GM19238 (cell line): Measurements from ENCODE around the gene AP2B1.
"Not testable (repeated sequence)": the region's sequence is repeated elsewhere in the genome, so short reads cannot be mapped to it uniquely, and the experiment has no call there.

ENCODE experiments used
- DNase-seq: peaks from one replicate; pipeline ENCODE4 v3.0.0; 2011; ENCODE audit warnings: low spot score; ENCODE audit not compliant: insufficient read length

Gene AP2B1

DNA sequence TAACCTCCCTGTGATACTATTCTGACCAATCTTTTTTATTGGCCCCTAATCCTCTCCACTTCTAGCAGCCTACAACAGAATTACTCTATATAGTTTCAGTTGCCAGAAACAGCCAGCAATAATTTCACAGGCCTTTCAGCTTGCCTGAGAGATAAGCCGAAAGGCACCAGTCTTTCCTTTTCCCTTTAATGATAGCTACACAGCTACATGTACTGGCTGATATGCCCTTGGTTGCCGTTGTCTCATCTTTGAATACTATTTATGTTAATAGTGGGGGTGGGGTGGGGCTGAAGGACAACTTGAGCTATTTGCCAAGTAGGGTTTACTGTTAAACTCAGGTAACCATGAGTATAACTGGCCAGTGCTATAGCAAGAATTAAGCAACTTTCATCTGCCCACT, 108.5 kb downstream of the AP2B1 start:
- no peak for DNase-seq

DNA sequence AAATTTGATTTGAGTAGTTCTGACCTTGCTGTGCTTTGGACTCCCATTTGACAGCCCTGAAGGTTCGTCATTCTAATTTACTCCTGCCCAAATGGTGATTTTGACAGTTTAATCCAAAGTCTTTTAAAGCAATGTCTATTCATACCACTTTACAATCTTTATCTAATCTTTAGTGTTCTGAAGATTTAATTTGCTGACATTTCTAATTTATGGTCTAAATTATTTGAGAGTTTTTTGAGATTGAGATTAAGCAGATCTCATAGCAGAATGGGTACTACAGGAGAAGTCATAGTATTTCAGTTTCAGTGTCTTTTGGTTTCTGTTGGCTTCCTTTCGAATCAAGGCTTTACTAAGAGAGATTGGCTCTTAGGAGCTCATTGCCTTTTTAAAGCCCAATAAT, 111.7 kb downstream of the AP2B1 start:
- no peak for DNase-seq

DNA sequence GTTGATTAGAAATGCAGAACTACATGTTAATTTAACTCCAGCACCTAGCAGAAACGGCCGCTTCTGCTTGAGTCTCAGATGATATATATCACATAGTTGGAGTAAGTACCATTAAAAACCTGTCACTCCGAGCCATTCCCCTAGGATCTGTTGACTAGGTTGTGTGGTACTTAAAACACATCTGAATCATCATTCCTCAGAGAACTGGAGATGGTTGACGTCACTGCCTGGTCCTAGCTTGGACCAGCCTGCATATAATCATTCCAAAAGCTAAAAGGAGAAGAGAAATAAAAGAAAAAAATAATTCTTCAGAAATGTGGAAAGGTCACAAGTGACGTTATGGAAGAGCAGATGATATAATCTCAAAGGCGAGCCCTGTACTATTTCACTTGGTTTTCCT, 113.0 kb downstream of the AP2B1 start:
- DNase-seq = no peak

DNA sequence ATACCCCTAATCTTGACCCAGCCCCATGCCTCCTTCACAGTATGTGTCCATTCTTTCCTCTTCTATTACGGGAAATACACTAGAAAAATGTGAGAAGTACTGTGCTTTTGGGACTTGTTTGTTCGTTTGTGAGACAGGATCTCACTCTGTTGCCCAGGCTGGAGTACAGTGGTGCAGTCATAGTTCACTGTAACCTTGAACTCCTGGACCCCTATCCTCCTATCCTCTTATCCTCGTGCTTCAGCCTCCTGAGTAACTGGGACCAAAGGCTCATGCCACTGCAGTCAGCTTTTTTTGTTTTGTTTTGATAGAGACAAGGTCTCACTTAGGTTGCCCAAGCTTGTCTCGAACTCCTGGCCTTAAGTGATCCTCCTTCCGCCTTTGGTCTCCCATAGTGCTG, 114.4 kb downstream of the AP2B1 start:
- DNase-seq = no peak

DNA sequence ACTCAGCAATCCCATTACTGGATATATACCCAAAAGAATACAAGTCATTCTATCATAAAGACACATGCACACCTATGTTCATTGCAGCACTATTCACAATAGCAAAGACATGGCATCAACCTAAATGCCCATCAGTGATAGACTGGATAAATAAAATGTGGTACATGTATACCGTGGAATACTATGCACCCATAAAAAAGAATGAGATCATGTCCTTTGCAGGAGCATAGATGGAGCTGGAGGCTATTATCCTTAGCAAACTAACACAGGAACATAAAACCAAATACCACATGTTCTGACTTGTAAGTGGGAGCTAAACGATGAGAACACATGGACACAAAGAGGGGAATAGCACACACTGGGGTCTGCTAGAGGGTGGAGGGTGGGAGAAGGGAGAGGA, 116.2 kb downstream of the AP2B1 start:
- DNase-seq = not testable (repeated sequence)

DNA sequence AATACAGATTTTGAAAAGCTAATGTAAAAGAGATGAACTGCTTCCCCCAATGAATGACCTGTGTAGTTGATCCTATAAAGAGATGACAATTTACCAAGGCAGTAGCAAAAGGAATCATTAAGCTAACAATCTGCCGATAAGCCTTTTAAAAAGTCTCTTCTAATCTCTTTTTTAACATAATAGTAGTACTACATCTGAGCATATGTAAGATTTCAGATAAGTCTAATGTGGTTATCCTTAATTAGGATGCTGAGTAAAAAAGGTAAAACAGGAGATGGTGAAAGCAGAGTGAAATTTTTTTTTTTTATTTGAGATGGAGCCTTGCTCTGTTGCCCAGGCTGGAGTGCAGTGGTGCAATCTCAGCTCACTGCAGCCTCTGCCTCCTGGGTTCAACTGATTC, 118.1 kb downstream of the AP2B1 start:
- no peak for DNase-seq

DNA sequence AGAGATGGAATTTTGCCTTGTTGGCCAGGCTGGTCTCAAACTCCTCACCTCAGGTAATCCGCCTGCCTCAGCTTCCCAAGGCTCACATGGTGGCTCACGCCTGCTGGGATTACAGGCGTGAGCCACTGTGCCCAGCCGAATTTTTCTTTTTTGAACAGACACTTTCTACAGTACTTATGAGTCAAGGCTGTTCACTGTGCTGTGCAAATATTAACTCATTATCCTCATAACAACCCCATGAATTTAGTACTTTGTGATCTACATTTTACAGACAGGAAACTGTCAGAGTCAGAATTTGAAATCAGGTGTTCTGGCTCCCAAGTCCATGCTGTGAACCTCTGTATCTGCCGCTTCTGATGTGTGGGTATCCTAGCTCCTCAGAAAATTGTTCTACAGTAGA, 118.6 kb downstream of the AP2B1 start:
- no peak for DNase-seq

DNA sequence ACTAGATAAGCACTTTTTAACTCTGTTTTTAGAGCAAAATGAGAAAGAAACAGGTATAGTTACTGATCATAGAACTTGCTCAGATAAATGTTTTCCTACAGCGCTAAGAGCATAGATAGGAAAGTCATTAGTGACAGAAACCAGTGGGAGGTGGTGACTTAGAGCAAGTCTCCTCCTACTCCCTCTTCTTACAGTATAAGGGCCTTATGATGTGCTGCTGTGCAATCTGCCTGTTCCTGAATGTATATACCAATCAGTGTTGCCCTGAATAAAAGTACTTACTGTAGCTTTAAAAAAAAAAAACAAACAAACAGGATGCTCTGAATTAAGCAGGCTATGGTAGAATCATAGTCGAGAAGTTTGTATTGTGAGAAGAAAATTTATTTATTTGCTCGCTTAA, 121.0 kb downstream of the AP2B1 start:
- DNase-seq = no peak

DNA sequence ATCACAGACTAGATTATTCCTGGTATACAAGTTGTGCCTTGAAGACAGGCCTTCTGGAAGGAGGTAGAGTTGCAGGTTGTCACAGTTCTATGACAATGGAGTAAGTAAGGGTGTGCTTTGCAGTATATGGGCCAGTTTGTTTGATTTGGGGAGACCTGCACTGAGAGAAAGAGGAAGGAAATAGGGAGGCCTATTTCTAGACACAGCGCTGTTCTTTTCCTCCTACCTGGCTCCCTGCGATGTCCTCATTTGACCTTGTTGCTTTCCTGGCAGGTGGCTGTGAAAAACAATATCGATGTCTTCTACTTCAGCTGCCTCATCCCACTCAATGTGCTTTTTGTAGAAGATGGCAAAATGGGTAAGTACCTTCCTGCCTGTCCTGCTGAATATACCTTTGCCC, 121.8 kb downstream of the AP2B1 start:
- DNase-seq = no peak

DNA sequence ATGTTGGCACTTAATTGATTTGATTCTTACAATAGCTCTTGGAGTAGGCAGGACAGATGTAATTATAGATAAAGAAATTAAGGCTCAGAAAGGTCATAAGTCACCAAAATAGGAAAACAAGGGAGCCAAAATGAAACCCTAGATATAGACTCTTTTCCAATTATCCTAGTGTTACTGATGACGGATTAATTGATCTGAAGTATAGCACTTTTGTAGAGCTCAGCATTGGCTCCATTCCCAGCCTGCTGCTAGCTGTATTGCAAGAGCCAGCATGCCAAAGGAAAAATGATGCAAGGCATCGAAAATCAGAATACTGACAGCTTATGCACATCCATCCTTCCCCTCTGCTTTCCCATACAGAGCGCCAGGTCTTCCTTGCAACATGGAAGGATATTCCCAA, 122.8 kb downstream of the AP2B1 start:
- DNase-seq = no peak

DNA sequence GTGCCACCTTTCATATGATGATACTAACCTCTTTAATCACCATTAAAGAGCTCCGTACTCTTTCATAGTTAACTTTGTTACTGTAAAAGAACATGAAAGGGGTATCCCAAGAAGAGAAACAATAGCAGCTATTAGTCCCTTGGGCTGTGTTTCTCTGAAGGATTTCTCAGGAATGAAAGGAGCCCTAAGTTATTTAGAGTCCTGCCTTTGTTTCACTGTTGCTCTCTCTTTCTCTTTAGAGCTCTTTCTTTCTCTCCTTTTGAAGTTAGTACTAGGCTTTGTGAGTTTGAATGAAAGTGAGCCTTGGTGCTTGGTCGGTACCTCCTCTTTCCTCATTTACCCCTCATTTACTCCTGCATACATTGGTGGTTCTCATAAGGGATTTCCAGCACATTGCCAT, 123.8 kb downstream of the AP2B1 start:
- no peak for DNase-seq

DNA sequence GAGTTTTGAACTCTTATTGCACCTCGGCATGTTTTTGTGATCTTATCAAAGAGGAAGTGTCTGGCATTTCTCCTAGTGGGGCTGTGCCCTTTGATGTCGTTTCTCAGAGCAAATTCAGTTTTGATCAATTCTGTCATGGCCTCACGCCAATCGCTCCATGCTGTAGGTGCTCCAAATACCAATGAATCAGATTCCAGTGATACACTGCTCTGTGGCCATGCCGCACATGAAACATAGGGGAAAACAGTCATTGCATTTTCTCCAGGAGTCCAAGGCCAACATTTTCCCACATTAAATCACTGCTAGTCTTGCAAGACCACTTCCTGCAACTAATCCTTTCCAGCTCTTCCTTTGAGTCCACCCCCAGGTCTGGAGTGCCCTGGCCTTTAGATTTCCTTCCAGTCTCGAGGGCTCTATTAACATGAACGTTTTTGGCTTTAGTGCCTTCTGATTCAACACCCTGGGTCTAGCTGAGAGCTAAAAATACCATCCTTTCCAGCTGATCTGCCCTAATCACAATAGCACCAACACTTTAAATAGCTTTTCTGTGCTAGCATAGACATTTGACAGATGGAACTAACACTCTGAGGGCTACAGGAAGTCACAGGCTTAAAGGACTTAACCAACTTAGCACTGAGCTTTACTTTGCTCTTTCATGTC, 126.1 kb downstream of the AP2B1 start:
- no peak for DNase-seq

DNA sequence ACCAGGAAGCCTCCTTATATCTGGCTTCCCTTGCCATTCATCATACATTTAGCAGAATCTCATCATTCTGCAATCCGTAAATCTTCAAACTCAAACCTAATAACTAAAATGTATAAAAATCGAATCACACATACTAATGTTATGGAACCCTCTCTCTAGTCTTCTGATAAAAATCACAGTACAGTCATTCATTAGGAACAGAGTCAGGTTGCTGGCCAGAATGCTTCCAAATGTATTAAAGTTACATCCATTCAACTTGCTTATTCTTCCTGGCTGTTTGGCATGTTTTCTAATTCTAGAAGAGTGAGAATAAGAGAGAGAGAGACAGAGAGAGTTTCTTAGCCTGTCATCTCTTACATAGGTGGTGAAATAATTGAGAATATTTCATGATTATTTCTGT, 127.9 kb downstream of the AP2B1 start:
- no peak for DNase-seq

DNA sequence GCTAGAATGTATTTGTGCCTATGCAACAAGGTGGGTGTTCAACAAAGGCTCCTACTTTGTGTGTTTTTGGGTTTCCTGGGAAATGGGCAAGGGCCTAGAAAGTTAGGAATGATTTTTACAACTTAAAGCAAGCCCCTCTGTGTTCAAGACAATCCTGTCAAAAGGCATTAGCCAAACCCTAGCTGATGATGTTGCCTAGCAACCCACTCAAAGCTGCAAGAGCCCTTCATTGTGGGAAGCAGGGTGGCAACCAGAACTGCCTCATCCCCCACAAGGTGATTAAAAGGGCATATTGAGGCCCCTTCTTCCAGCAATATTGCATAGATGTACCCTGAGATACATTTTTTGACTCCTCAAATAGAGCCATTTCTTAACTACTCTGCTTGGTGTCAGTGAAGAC, 128.3 kb downstream of the AP2B1 start:
- no peak for DNase-seq

DNA sequence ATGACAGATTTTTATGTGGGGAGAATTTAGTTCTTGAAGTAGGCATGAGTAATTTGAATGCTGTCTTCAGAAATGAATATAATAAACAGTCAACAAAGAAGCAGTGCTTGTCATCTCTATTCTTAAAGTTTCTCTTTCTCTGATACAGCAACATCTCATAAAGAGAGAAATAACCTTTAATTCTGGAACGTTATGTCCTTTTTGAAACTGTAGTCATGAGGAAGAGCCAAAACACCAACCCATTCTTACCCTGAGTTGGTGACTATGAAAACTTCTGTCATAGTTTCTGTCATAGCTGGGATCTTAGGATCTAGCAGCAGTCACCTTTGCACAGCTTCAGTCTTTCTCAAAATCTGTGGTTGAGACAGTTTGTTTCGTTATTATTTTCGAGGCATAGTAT, 129.1 kb downstream of the AP2B1 start:
- DNase-seq = no peak

DNA sequence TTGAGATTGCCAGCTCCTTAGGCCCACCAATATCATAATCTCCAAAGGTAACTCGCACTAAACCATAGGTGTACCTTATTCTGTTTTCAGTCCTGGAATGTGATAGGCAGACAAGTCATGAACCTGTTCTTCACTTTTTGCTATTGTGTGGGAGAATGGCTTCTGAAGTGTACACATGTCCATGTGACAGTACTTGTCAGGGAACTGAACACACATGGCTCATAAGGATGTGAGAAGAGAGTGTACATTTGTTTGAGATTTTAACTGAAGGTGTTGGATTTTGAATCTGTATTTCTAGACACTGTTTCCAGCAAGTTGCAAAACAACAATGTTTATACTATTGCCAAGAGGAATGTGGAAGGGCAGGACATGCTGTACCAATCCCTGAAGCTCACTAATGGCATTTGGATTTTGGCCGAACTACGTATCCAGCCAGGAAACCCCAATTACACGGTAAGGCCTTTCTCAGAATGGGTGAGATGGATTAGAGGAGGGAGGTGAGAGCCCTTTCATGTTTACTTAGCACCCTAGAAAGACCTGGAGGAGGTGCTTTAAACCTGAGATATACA, 129.9 kb downstream of the AP2B1 start:
- no peak for DNase-seq

DNA sequence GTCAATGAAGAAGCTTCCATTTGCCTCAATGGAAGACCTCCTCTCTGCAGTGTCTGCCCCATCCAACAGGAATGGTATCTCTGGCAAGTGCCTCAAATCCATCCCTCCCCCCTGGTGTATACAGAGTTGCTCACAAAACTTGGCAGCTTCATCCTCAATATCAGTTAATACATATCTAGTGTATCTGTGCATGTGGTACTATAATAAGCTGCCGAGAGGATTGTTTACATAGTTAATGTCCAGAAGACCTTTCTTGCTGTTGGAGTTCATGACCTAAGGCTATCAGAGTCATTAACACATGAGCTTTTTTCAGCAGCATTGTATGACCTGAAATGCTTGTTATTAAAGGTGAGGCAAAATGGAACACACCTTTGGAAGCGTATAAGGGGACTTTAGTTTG, 130.4 kb downstream of the AP2B1 start:
- DNase-seq = no peak

DNA sequence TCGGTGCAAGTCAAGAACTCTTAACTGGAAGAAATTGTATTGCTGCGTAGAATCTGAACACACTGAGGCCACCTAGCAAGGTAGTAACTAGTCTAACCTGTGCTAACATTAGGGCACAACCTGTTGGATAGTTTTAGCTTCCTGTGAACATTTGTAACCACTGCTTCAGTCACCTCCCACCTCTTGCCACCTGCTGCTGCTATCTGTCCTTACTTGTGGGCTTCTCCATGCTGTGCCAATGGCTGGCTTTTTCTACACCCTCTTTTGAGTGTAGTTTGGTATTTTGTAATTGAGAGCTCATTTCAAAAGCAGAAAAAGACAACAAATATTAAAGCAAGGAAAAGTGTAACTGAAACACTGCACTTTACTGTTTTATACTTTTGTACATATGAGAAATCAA, 136.6 kb downstream of the AP2B1 start:
- DNase-seq = no peak

DNA sequence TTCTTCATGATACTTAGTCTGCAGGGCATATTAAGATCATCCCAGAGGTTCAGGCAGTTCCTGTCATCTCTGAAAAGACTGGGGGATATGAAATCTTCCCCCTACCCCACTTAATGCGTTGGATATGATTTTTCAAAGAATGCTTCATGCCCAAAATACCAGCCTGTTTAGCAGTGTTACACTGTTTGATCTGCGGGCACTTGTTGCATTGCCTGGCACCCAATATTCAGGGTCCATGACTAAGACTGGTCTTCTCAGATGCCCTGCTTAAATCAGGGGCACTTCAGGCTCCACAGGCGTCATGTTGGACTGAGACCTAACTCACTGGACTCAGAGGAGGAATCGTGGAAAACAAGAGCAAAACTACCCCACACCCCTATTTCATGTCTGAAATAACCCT, 137.9 kb downstream of the AP2B1 start:
- DNase-seq = no peak

DNA sequence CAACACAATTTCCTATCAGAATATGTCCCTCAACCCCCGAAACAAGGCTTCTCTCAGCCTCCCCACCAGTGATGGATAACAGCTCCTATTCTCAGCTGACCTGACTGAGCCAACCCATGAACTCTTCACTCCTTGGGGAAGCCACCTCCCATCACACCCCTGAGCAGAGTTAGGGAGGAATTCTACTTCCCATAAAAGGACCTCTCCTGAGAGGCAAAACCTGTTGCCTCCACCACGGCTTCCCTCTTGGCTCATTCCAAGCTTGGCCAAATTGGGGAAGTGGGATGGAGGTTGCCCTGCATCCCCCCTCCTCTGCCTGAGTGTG, 138.6 kb downstream of the AP2B1 start:
- no peak for DNase-seq

DNA sequence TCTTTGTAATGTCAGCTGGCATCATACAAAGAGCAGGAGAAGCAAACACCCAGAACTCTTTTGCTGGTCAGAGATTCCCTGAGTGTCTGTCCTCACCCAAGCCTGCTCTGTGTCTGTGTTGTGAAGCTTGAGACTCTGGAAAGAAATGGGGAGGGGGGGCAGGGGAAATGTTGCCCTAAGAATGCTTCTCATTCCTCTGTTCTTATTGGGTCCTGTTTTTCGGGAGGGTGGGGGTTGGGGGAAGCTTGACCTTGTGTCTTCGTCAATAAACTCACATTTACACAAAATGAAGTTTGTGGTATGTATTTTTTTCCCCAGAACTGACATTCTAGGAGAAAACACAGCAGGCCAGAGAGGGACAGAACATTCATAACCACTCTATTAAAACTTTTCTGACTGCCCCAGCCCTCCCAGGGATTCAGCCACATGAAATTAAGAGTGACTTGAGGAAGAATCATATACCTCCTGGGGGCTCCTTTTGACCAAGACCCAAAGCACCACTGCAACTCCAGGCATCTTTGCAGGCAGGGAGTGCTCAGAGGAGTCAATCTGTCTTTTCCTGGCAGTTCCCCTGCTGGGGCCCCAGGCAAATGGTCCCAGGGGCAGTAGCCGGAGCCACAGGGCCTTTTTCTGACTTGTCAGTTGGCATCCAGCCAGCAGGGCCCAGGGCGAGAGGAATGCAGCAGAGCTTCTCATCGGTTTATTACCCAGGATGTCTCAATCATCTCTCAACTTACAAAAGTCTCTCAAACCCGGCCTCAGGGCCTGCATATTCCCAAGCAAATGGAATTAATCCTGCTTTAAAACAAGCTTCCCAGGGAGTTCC, 139.2 kb downstream of the AP2B1 start:
- no peak for DNase-seq

DNA sequence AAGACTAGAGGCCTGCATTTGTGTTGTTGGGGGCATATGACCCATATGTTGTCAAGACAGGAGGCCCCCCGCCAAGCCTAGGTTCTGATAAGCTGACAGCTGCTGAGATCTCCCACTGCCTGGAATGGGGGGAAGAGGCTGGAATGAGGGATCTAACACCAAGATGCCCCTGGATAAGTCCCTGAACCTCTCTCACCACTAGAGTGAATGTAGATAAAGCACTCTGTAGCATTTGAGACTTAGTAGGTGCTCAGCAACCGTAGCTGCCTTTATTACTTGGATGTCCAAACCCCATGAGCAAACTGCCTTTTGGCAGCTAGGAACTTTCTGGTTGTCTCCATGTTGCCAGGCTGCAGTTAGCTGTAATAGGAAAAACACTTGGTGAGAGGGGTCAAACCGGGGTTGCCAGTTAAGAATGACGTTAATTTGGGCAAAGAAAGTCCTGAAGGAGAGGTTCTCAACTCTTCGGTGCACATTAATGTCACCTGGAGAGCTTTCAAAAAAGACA, 139.9 kb downstream of the AP2B1 start:
- no peak for DNase-seq

DNA sequence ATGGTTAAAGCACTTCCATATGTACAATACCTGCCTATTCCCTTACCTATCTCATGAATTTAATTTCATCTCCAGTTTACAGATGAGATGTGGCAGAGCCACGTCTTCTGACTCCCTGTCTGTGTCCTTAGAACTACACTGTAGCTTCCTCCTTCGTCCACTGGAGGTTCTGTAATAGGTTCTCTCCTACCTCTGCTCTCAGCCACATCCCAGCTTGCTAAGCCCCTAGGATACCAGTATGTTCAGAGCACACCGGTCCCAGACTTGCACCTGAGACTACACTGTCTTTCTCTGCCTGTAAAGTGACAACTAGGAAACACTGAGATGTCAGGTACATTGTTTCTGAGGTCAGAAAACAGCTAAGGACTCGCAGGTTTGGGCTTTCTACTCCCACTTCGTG, 140.5 kb downstream of the AP2B1 start:
- no peak for DNase-seq
